NCI-H2029 treated with DMSO at 0.1 percent for 48 hours (cell line): ENCODE results near the gene MRPL43.
"Not testable (repeated sequence)": the region's sequence is repeated elsewhere in the genome, so short reads cannot be mapped to it uniquely, and the experiment has no call there.

Source experiments
- DNase-seq: peaks from one replicate; lab custom pipeline; 2025; lab: John Stamatoyannopoulos, UW

The MRPL43 gene

DNA sequence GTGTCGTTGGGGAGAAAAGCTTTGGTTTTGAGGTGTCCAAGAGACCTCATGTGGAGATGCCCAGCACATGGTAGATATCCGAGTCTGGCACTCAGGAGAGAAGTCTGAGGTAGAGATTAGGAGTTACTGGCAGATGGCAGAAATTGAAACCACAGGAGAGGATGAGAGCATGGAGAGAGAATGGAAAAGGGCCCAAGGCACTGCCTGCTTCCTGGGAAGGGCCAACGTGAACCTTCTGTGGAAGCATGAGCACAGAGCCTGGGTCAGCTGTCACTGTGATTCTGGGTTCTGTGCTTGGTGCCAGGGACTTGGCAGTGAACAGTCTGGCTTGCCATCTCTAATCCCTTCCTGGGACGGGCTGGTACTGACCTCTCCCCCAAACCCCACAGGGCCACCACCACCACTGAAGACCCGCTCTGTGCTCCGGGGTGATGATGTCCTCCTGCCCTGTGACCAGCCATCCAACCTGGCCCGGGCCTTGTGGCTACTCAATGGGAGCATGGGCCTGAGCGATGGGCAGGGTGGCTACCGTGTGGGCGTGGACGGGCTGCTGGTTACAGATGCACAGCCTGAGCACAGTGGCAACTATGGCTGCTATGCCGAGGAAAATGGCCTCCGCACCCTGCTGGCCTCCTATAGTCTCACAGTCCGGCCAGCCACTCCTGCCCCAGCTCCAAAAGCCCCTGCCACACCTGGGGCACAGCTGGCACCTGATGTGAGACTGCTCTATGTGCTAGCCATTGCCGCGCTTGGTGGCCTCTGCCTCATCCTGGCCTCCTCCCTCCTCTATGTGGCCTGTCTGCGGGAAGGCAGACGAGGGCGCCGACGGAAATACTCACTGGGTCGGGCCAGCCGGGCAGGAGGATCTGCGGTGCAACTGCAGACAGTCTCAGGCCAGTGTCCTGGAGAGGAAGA lies 4.1 kb downstream of the MRPL43 start:
- DNase-seq = no peak

DNA sequence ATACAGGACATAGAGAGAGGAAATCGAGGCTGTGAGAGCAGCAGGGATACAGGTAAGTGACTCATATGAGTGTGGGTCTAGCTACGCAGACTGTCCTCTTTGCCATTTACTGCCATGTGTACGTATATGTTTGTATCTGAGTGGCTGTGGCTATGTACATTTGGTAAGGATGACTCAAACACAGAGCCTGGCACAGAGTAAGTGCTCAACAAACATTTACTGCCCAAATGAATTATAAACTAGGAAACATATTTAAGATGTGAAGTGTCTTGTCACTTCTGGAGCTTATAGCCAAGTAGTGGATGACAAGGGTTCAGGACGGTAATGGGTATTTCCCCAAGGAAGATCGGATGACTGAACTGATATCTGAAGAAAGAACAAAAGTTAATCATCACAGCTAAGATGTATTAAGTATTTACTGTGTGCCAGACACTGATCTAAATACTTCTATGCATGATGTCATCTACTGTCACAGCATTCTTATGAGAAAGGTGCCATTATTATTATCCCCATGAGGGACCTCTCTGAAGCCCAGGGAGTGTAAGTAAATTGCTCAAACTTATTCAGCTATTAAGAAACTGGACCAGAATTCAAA lies 6.0 kb downstream of the MRPL43 start:
- no peak for DNase-seq

DNA sequence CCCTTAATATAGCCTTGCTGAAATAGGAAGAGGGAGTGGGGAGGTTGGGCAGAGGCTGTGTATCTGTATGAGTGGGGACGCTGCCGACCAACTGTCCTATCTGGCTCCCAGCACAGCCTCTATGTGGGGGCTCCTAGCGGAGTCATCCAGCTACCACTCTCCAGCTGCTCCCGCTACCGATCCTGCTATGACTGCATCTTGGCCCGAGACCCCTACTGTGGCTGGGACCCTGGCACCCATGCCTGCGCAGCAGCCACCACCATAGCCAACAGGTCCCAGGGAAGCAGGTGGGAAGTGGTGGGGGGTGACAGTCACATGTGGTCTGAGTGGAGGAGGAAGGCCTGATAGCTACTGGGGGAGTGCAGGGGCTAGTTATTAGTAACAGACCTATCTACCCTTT lies 6.6 kb downstream of the MRPL43 start:
- DNase-seq = no peak

DNA sequence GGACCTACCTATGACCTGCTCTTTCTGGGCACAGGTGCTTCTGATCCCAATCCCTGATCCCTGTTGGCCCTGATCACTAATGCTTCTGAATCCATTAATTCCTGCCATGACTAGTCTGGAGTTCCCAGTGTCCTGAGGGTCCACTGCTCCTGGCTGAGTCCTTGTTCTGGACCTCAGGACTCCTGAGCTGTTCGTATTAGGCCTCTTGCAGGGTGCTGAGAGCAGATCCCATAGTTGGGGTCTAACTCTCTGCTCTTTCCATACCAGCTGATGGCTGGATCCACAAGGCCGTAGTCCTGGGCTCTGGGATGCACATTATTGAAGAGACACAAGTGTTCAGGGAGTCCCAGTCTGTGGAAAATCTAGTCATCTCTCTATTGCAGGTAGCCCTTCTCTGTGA lies 7.0 kb downstream of the MRPL43 start:
- DNase-seq = no peak

DNA sequence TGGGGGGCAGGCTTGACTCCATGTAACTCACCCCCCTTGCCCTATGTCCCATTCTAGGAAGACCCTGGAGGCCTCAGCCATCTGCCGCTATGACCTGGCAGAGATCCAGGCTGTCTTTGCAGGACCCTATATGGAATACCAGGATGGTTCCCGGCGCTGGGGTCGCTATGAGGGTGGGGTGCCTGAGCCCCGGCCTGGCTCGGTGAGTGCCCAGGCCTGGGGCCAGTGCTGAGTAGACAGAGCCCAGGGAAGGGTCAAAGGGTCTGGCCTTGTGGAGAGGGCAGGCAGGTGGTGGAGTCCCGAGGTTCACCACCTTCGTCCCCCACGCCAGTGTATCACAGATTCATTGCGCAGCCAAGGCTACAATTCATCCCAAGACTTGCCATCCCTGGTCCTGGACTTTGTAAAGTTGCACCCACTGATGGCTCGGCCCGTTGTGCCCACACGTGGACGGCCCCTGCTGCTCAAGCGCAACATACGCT lies 7.5 kb downstream of the MRPL43 start:
- no peak for DNase-seq

DNA sequence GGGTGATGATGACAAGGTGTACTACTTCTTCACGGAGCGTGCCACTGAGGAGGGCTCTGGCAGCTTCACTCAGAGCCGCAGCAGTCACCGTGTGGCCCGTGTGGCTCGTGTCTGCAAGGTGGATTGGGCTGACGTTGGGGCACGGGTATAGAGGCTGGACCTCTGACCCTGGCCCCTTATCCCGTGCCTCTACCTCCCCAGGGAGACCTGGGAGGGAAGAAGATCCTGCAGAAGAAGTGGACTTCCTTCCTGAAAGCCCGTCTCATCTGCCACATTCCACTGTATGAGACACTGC lies 8.4 kb downstream of the MRPL43 start:
- no peak for DNase-seq

DNA sequence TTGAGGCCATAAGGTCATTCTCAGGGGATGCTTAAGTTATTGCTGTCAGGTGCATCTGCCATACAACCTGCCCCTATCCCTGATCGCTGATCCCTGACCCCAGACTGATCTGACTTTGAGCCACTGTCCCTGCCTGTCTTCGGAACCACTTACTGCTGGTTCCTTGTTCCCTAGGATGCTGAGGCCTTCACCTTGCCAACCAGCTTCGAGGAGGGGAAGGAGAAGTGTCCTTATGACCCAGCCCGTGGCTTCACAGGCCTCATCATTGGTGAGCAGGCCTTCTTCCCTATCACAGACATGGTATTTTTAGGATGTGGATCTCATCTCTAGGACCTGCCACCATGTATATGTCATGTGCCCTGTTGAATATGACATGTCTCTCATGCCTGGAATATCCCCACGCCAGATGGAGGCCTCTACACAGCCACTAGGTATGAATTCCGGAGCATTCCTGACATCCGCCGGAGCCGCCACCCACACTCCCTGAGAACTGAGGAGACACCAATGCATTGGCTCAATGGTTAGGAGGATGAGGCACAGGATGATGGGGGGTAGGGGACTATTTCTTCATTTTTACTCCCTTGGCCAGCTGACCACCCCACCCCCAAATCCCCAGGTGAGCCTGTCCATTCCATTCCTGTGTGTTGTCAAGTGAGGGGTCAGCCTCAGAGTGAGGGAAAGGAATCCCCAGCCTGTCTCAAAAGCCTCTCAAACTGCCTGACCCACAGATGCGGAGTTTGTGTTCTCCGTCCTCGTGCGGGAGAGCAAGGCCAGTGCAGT lies 9.0 kb downstream of the MRPL43 start:
- no peak for DNase-seq

DNA sequence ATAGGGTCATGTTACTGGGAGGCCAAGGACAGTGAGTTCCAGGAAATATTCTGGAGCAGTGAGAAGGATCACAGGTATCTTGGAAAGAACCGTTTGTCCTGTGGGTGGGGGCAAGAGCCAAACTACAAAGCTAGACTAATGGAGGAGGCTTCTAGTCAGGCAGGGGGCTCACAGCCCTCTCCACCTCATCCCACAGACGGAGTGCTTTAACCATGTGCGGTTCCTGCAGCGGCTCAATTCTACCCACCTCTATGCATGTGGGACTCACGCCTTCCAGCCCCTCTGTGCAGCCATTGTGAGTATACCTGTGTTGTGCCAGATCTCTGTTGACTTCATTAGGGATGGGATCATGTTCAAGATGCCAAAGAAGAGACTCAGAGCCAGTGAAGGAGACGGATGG lies 9.9 kb downstream of the MRPL43 start:
- no peak for DNase-seq

DNA sequence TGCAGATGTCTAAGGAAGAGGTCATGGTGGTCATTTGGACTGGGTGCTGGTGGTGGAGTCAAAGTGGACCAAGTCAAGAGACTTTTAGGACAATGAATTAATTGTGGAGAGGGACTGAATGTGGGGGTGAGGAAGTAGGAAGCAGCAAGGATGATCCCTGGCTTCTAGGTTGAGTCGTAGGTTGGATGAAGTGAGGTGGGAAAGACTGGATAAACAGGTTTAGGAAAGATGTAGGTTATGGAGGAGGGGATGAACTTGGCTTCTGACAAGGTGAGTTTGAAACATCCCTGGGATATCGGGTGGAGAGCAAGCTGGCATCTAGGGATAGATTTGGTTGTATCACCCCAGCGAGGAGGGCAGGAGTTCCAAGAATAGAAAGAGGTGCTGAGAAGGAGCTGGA lies 10.4 kb downstream of the MRPL43 start:
- DNase-seq = no peak

DNA sequence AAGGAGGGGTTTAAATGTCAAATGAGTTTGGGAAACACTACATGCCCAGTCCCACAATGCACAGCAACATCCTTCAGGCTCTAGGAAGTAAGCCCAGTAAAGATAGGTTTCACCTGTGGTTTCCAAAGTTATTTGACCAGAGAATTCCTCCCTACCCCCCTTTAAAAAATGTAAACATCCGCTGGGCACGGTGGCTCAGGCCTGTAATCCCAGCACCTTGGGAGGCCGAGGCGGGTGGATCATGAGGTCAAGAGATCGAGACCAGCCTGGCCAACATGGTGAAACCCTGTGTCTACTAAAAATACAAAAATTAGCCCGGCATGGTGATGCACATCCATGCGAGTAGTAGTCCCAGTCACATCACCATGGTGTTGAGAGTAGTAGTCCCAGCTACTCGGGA lies 11.9 kb downstream of the MRPL43 start:
- not testable (repeated sequence) for DNase-seq

DNA sequence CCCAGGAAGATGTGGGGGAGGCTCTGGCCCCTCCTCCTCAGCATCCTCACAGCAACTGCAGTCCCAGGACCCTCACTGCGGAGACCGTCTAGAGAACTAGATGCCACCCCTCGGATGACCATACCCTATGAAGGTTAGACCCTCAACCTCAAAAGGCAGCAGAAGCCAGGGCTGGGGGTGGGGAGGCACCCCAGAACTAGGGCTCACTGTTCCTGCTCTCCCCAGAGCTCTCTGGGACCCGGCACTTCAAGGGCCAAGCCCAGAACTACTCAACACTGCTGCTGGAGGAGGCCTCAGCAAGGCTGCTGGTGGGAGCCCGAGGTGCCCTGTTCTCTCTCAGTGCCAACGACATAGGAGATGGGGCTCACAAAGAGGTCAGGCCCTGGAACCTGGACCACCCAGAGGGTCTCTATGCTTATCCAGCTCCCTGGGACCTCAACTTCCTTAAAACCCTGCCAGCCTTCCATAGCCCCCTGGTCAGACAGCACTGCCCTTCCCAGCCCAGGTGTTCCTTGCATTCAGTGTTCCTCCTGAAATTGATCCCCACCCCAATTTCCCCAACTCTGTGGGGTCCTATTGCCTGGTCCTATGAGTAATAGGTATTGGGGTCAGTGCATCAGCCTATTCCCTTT lies 14.3 kb downstream of the MRPL43 start:
- no peak for DNase-seq

DNA sequence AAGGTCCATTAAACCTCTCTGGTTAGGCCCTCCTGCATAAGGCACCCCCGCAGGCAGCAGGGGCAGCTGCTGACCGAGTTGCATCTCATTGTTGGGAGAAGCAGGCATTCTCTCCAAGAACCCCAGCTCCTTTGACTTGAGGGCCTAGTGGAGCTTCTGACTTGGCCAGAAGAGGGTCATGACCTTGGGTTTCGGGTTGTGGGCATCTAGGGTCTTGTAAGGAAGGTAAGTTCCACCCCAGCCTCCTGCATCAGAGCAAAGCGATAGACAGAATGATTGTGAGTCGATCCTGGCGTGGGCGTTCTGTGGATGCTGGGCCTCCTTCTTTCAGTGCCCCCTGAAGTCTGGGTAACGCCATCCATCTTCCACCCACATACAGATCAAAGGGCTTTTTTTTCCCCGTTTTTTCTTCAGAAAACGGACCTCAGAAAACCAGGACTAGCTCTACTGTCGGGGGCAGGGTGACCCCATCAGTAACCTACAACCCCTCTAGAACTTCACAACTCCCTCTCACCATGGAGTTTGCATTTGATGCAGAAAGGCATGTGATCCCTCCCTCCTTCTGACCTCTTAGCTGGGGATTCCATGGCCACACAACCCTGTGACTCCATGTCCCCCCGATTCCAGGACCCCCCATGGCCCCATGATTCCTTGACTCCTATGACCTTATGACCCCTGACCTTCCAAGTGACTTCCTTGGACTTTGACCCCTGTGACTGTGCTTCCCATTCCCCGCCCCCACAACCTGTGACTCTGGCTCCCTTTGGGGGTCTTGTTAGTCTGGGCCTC lies 15.0 kb downstream of the MRPL43 start:
- DNase-seq = no peak

DNA sequence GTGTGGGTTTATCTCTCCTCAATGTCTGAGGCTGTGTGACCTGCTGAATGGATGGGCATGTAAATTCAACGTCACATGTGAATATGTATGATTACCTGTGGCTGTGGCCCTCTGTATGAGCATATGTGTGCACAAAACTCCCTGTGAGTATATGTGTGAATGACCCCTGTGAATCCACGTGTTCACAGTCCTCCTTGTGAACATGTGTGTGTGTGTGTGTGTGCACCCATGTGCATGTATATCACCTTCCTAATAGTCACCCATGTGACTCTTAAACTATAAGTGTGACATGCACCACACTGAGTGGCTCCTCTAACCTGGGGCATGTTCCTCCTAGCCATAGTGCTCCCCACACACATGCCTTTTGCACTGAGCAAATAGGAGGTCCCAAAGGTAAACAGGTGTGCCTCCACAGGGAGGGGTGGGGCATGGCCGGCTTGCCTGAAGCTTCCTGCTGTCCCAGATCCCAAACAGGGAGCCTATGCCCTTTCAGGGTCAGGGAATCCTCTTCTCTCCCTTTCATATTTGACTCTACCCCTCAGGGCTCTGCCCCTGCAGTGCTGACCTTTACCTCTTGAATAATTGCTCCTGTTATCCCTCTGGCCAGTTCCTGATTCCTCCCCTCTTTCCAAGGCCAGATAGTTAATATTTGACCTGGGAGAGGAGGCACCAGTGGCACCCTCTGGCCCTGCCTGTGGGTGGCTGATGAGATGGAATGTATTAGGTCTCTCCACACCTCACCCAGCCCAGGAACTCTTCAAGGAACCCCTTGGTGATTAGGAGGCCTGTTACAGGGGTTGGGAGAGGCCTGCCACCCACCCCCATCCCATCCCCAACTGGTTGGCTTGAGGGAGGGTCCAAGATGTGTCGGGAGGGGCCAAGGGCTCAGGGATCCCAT lies 16.1 kb downstream of the MRPL43 start:
- no peak for DNase-seq

DNA sequence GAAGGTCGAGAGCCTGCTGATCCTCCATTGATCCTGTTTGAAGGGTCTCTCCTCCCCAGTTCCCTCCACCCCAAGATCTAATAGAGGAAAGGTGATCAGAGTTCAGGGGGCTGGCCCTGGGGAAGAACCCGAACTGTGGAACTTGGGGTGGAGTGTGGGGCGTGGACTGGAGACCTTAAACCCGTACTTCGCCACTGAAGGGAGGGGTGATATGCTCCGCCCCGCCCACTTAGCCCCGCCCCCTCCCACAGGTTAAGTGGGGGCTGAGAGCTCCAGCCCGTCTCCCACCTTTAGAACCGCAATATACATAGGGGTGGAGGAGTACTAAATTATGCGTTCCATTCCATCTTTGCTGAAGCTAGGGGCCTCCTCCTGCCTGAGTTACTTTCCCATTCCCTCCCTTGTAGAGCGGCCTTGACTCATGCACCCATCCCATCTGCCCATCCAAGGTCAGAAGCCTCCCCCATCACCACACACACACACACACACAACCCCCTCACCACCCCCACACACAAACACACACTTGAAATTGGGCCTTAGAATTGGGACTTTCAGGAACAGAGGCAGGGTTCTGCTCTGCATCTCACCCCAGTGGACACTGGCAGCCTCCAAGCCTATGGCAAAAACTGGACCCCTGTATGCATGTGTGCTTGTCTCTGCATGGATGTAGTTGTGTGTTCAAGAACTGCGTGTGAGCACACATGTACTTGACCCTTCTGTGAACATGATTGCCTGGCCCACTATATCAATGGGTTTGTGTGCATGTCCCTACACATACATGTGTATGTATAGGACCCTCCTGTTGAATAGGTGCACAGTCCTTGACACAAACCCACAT lies 17.0 kb downstream of the MRPL43 start:
- DNase-seq = no peak

DNA sequence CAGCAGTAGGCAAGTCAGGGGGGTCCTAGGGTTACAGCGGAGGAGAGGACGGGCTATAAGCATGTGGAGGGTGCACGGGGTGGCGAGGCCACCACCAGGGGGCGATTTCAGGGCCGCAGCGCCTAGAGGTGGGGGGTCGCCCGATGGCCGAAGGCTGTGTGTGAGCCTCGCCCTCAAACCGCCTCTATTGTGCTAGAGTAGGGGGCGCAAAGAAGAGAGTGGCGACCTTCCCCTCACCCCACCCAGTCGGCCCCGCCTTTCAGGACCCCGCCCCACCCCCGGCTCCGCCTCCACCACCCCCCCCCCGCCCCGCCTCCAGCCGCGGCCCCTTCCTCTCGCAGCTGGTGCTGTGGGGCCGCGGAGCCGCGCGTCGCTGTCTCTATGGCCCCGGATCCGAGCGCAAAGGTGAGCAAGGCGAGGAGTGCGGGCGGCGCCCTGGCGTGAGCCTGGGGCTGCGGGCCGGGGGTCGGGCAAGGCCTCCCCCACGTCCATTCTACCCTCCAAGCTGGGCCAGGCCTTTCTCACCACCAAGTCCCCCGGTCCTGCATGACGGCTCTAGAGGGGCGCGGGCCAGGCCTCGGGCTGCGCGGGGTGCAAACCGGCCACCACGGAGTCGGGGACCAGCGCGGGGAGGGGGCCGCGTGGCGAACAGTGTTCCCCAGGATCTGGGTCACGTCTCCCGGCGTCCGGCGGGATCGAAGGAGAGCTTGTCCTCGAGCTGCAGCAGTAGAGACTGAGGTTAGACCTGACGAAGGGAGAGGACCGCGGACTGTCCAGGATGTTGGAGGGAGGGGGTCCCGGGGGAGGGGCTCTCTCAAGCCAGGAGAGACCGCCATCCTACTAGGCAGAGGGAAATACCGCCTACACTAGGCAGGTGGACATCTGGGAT lies 17.9 kb downstream of the MRPL43 start, which contains the start of gene SEMA4G:
SEMA4G (plus strand) TSS at position 318 of the 889 bp plus-strand sequence. CDS start 3,409 bp downstream, outside the sequence.
- no peak for DNase-seq

DNA sequence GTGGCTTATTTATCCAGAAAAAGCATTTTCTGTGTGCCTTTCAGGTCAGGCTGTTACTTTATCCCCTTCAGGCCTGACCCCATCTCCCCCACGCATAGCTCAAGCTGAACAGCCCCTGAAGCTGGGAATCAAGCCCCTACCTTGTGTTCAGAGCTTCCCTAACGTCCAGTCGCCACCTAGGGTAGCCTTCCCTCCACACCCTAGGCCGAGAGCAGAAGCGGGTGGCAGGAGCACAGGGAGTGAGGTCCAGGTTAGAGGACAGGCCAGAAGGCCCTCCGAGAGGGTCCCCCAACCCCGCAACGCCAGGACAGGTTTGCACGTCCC lies 18.5 kb downstream of the MRPL43 start:
- DNase-seq = no peak

DNA sequence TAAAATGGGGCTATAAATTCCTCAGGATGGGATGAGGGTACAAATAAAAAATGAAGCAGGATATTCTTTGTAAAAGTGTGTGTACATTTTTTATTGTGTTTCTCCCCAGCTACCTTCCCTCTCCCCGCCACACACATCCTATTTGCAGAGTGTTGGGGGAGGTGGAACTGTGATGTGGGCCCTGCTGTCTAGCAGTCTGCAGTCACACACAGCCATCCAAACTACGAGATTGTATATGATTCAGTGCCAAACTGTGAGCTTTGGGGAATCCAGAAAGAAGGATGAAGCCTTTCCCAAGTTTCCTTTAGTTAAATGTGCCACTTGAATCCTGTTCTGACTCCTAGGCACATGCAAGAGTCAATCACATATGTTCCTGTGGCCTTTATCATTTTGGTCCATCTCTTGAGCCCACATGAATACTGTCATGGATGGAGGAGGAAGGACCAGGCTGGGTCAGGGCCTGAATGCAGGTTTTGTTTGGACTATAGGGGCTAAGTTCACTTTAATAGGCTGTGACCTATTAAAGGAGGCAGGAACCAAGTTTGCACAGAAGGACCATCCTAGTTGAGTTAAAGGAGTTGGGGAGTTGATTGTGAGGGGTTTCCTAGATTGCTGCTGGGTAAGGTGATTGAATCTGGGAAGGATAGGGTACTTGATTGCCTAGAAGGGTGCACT lies 19.1 kb downstream of the MRPL43 start:
- no peak for DNase-seq

DNA sequence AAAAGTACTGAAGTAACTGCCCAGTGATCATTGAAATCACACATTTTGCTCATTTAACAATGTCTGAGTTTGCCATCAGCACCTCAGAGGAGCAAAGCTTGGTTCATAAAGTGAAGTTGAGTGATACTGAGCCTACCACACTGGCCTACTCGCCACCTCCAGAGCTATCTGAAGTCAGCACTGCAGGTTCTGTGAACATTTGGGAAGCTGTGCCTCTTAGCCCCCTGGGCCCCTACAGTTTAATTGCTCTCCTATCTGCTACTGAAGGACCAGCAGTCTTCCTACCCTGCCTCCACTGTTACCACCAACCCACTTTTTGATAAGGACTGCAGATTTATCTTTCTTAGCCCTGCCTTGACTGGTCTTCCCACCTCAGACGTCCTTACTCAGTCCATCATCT lies 20.0 kb downstream of the MRPL43 start:
- DNase-seq = no peak
